ENCODE results near the gene ATF2. TPM values are rescaled to one million over a fixed set of nuclear protein-coding genes. Genes with fewer than 3 reads are reported as not detected.

Gene ATF2
- total and polyA plus RNA-seq, 2 of the 8 experiments (the other 6 are each of a cell fraction or from before 2014, with no cell fraction given), result 31.2 to 46.5 TPM

DNA sequence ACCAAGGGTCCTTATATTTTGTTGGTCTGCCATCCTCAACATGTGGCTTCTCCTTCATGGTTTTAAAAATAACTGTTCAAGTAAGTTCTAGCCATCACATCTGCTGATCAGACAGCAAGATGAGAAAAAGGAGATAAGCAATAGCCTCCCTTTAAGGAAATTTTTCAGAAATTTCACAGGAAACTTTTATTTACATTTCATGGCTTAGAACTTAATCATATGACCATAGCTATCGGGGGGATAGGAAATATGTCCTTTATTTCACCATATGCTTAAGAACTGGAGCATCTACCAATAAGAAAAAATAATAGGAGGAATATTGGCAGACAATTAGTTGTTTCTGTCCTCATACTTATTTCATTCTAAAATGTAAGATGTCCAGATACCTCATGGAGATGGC is 16.2 kb downstream of the ATF2 start (continued):
- TF ChIP-seq BCL11A (IDR thresholded peaks at IDR 0.05; ENCODE audit: low read depth in 2 of 2, low read length in 2 of 2), result no peak
- TF ChIP-seq KDM4A (IDR thresholded peaks at IDR 0.05; ENCODE audit: low read depth, low read length, severe bottlenecking), result no peak
- no peak for TF ChIP-seq CHD7 (IDR thresholded peaks at IDR 0.05; ENCODE audit: insufficient replicate concordance, low read length)
- no peak for TF ChIP-seq JUN (IDR thresholded peaks at IDR 0.05; ENCODE audit: low read depth, low read length)
